GM19023 (cell line): ENCODE results near the gene ALDH5A1.

Experiments used
- ATAC-seq: cut with Tn5 transposase; IDR thresholded peaks from one replicate; pipeline ENCODE4 v1.9.1; 2021; ENCODE audit warnings: mild to moderate bottlenecking, moderate library complexity; ENCODE audit not compliant: unreplicated experiment

Gene ALDH5A1

GRCh38 chr6:24565196-24565595 lies 70.4 kb downstream of the ALDH5A1 start:
- no peak for ATAC-seq

GRCh38 chr6:24566020-24566767 lies 71.4 kb downstream of the ALDH5A1 start:
- no peak for ATAC-seq

DNA sequence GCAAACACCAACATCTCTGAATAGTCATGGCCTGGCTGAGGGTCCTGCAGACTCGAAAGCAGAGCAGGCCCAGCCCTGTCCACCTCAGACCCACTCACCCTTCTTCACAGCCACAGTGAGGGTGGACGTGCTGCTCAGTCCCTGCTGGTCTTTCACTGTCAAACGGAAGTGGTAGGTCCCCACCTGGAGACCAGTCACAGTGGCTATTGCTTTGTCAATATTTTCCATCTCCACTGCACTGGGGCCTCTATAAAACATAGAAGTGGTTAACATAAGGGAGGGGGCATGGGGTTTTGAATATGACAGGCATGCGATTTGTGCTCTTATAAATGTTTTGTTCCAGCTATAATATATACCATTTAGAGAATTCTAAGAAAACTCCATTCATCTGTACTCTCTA lies 73.9 kb downstream of the ALDH5A1 start:
- ATAC-seq = no peak

GRCh38 chr6:24569811-24570210 lies 75.0 kb downstream of the ALDH5A1 start:
- no peak for ATAC-seq

GRCh38 chr6:24571361-24571760 lies 76.6 kb downstream of the ALDH5A1 start:
- ATAC-seq = no peak

DNA sequence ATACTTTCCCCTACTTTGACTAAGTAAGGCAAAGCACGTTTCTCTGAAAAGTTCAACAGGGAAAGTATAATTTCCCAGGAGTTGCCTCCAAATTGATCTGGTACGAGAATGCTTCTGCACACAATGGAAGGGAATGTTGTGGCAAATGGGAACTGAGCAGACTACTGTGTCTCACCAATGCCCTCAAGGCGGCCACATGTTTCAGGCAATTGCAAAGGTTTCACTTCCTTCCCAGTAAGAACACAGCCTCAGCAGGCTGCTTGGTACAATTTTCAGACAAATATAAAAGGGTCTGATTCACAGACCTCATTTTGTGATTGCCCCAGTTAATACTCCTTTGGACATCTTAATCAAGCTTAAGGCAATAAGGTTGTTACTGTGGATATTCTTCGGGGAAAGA lies 80.0 kb downstream of the ALDH5A1 start:
- peak; percentile 76 for ATAC-seq

GRCh38 chr6:24576447-24576846 lies 81.7 kb downstream of the ALDH5A1 start:
- ATAC-seq = no peak

DNA sequence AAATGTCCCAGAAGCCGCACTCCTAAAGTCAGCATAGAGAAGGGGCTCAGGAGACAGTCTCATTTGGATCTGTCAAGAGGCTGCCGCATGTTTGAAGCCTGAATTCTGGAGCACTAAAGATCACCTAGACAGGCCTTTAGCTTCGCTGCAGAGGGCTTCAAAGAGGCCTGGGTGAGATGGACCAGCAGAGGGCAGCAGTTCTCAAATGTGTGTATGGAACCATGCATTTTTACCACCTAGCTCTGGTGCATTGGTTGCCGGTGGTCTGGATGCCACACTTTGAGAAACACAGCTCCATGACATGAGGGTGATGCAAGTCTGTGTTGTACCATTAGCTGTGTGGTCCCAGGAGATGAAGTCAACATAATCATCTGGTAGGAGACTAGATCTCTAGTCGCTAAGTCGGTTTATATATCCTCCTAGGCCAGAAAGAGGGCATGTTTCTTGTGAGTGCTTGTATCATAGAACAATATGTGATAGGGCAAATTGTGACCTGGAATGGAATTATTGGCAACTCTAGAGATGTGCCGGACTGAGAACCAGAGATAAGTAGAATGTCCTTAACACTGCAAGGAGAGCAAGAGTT lies 86.4 kb downstream of the ALDH5A1 start:
- no peak for ATAC-seq

DNA sequence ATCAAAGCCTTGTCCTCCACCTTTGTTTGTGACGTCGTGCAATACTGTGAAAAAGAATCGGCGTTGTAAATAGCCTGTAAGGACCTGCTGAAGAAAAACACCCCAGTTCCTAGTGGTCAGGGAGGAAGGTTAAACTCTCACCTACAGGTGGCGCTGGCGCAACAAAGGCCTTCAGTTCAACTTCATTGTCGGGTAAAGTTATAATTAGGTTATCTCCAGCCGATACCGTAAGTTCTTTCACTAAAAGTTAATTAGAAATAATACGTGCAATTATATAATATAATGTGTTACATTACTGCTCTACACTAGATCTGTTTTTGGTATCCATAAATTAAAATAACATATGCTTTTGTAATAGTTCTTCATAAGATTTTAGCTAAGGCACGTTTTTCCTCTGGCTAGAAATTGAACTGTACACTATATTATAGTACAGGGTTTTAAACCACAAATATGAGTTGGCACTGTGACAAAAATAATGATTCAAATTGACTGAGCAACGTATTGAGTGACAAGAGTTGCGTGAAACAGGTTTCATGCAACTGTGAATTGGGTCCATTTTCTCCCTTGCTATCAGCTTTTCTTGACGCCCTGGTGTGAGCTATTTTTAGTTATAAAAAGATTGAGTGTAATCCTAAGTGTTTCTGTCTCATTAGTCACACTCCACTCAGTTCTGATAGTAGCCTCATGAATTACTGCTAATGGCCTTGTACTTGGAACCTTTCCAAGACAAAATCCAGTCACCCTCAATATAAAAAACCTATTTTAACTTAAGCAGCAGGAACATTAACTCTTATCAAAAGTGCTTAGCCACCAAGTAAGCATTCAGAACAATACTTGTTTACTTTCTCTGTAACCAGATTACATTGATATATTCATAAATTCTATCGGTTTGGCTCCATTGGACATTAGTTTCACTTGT lies 89.0 kb downstream of the ALDH5A1 start:
- no peak for ATAC-seq

GRCh38 chr6:24584382-24584720 lies 89.6 kb downstream of the ALDH5A1 start:
- ATAC-seq = no peak
